ENCODE measurements around the gene AP5Z1. TPM values are rescaled to one million over a fixed set of nuclear protein-coding genes. Genes with fewer than 3 reads are reported as not detected.

Gene AP5Z1
- polyA plus RNA-seq, 1 of the 3 experiments (the other 2 are of a cell fraction): 29.5 TPM

DNA sequence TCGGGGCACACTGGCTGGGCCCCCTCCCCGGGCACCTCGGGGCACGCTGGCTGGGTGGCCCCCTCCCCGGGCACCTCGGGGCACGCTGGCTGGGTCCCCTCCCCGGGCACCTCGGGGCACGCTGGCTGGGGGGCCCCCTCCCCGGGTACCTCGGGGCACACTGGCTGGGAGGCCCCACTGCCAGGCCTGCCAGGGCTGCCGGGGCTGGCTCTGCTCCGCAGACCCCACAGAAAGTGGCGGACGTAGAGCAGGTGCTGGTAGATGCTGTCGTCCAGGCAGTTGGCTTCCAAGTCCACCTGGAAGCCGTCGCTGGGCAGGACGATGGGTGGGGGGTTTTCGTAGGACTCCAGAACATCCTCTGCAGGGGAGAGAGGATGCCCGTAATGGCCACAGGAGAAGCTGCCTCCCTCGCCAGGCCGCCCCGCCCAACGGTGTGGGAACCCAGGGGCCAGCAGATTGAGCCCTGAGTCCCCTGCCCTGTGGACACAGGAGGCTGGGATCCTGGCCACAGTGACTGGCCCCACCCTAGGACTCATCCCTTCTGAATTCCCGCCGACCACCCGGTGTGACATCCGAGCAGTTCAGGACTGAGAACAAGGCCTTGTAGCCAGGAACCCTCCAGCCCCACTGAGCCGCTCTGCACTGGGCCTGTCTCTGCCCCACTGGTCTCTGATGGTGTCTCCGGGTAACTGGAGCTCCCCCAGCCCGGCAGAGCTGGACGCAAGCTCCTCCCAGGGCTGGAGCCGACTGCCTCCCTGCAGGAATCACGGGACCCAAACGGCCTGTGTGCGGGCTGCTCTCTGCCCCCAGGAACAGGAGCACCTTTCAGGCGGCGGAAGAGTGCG, 28.2 kb downstream of the AP5Z1 start:
- POLR2A ChIA-PET: no interaction called here
- WGBS (ENCODE audit: low lambda C conversion rate): 86% methylated on average over 24 of the region's 41 CpGs
- H3K36me3 ChIP-seq (replicated peaks in 1 of 2; ENCODE audit: control insufficient read depth in 1 of 2, insufficient read depth in 2 of 2, low read length in 1 of 2): no peaks in the 10 kb centered on the region
- TF ChIP-seq CTCF (IDR thresholded peaks at IDR 0.05): no peak
- TF ChIP-seq JUND (IDR thresholded peaks at IDR 0.05): no peak
- TF ChIP-seq CHD2 (IDR thresholded peaks at IDR 0.05; ENCODE audit: low read length, partially characterized antibody): no peak
- no peak for TF ChIP-seq MXI1 (IDR thresholded peaks at IDR 0.05; ENCODE audit: low read depth, low read length)
- no peak for TF ChIP-seq RFX5 (IDR thresholded peaks at IDR 0.05; ENCODE audit: low read length)
- no peak for TF ChIP-seq GABPA (IDR thresholded peaks at IDR 0.05; ENCODE audit: low read depth)
- CTCF ChIA-PET: interaction anchor here (0.5 to 3.4 kb wide), 2 partner anchors 79 to 592 kb away, joined by 3 to 11 read pairs; partner anchors contain the start of gene RADIL
- H3K9me2 ChIP-seq: no peaks in the 10 kb centered on the region
- no peak overlapping the region for H3K4me2 ChIP-seq
- H2AFZ ChIP-seq (ENCODE audit: low read depth): no peak overlapping the region
- peaks cover 0 to 3% of the 10 kb centered on the region in 2 experiments; a peak in 1 of 4 replicates for H3K4me1 ChIP-seq (ENCODE audit: control insufficient read depth in 1 of 2, insufficient read depth in 2 of 2, low read depth in 1 of 2, low read length in 1 of 2)
- H3K27me3 ChIP-seq (ENCODE audit: insufficient read depth): no peaks in the 10 kb centered on the region
- H3K9ac ChIP-seq: no peak overlapping the region
- H3K79me2 ChIP-seq (ENCODE audit: insufficient read depth): no peaks in the 10 kb centered on the region
- H3F3A ChIP-seq (replicated peaks; ENCODE audit: insufficient read depth): peaks cover 3% of the 10 kb centered on the region
- DNase-seq: no peak
- H4K20me1 ChIP-seq (ENCODE audit: insufficient read depth): no peaks in the 10 kb centered on the region
- H3K27ac ChIP-seq (ENCODE audit: low read depth in 2 of 2, low read length in 1 of 2): no peak overlapping the region
- H3K9me3 ChIP-seq: no peaks in the 10 kb centered on the region
- no peak overlapping the region for H3K4me3 ChIP-seq (ENCODE audit: low read depth in 2 of 2, low read length in 1 of 2)

DNA sequence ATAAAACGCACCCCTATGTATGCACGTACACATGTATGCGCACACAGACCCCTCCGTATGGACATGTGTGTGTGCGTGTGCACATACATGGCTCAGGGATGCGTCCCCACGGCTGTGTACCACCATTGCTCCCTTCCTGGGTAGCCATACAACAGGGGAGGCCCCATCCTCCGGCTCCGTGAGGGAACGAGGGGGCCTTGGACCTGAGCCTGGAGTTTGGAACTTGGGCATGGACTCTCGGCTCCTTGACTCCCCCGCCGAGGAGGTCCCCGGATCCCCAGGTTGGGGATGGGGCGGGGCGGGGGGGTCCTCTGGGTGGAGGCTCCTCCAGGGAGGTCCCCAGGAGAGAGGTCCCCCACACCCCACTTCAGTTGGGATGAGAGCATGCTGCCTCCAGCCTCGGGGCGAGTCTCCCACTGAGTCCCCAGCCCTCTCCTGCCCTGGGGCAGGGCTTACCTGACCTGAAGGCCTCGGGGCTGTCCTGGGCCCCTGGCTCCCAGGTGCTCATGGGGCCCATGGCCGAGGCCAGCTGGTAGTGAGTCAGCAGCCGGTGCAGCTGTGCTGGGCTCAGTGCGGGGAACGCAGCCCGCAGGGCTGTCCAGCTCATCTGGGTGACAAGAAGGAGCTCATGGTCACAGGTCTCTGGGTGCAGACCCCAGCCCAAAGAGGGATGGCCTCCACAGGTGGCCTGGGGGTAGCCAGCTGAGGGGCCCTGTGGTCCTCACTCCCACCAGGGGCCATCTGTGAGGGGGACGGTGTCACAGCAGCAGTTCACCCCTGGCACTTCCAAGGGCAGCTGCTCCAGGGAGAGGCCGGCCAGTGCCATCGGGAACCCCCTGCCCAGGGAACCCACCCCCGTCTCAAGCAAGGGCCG, 29.9 kb downstream of the AP5Z1 start:
- Histone ChIP-seq H3K4me2 (no peak overlapping the region), H3K9me3 (no peaks in the 10 kb centered on the region), H3K27ac (ENCODE audit: low read depth in 2 of 2, low read length in 1 of 2) (no peak overlapping the region), H3K27me3 (ENCODE audit: insufficient read depth) (no peaks in the 10 kb centered on the region), H3F3A (replicated peaks; ENCODE audit: insufficient read depth) (peaks cover 3% of the 10 kb centered on the region), H4K20me1 (ENCODE audit: insufficient read depth) (no peaks in the 10 kb centered on the region), H3K36me3 (replicated peaks in 1 of 2; ENCODE audit: control insufficient read depth in 1 of 2, insufficient read depth in 2 of 2, low read length in 1 of 2) (no peaks in the 10 kb centered on the region), H3K79me2 (ENCODE audit: insufficient read depth) (no peaks in the 10 kb centered on the region), H3K4me1 (ENCODE audit: control insufficient read depth in 1 of 2, insufficient read depth in 2 of 2, low read depth in 1 of 2, low read length in 1 of 2) (no peaks in the 10 kb centered on the region), H3K9ac (no peak overlapping the region), H2AFZ (ENCODE audit: low read depth) (no peak overlapping the region), H3K9me2 (no peaks in the 10 kb centered on the region), H3K4me3 (ENCODE audit: low read depth in 2 of 2, low read length in 1 of 2) (no peak overlapping the region)
- no peak for TF ChIP-seq RAD21 (IDR thresholded peaks at IDR 0.05; ENCODE audit: low read length)
- TF ChIP-seq TCF12 (IDR thresholded peaks at IDR 0.05): no peak
- TF ChIP-seq CHD2 (IDR thresholded peaks at IDR 0.05; ENCODE audit: low read length, partially characterized antibody): no peak
- no peak for TF ChIP-seq GABPA (IDR thresholded peaks at IDR 0.05; ENCODE audit: low read depth)
- TF ChIP-seq RFX5 (IDR thresholded peaks at IDR 0.05; ENCODE audit: low read length): no peak
- no peak for TF ChIP-seq USF1 (IDR thresholded peaks at IDR 0.05; ENCODE audit: borderline replicate concordance, low read depth)
- no peak for TF ChIP-seq MXI1 (IDR thresholded peaks at IDR 0.05; ENCODE audit: low read depth, low read length)
- TF ChIP-seq JUND (IDR thresholded peaks at IDR 0.05): no peak
- TF ChIP-seq EP300 (IDR thresholded peaks at IDR 0.05; ENCODE audit: borderline replicate concordance in 1 of 2, low read depth in 1 of 2, low read length in 1 of 2): no peak
- TF ChIP-seq RXRA (IDR thresholded peaks at IDR 0.05; ENCODE audit: borderline replicate concordance, low read depth): no peak
- TF ChIP-seq ZBTB33 (IDR thresholded peaks at IDR 0.05; ENCODE audit: borderline replicate concordance, low read depth): no peak
- no peak for TF ChIP-seq YY1 (IDR thresholded peaks at IDR 0.05; ENCODE audit: low read depth)
- TF ChIP-seq, protein P1, sequence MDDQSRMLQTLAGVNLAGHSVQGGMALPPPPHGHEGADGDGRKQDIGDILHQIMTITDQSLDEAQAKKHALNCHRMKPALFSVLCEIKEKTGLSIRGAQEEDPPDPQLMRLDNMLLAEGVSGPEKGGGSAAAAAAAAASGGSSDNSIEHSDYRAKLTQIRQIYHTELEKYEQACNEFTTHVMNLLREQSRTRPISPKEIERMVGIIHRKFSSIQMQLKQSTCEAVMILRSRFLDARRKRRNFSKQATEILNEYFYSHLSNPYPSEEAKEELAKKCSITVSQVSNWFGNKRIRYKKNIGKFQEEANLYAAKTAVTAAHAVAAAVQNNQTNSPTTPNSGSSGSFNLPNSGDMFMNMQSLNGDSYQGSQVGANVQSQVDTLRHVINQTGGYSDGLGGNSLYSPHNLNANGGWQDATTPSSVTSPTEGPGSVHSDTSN (IDR thresholded peaks at IDR 0.05): no peak
- ChIA-PET POLR2A (interaction anchor here (1.0 kb wide), 1 partner anchor 30 kb away, joined by 3 read pairs; the partner anchor contains the start of gene AP5Z1), CTCF (interaction anchor here (1.2 to 3.4 kb wide), 5 partner anchors 7 to 281 kb away, joined by 3 to 11 read pairs (median 4); partner anchors contain the start of gene RADIL)
- no peak for DNase-seq
- WGBS (ENCODE audit: low lambda C conversion rate): 87% methylated on average over 24 of the region's 29 CpGs

Measured in SK-N-SH (cell line).